ENCODE measurements around the gene DNAJC5G. TPM values are rescaled to one million over a fixed set of nuclear protein-coding genes. Genes with fewer than 3 reads are reported as not detected.

The DNAJC5G gene
- polyA plus RNA-seq, 1 donor: 0.19 TPM

- WGBS (ENCODE audit: insufficient coverage, low lambda C conversion rate): no CpG with 5 or more reads among the region's 3 CpGs
- H3K27me3 ChIP-seq (ENCODE audit: control insufficient read depth, insufficient read depth, low read length): peaks cover 48% of the 10 kb centered on the region
- DNase-seq: no peak
Measured at GRCh38 chr2:27281442-27281841, 6.2 kb downstream of the DNAJC5G start.

GRCh38 chr2:27281855-27282559 is 6.8 kb downstream of the DNAJC5G start, which contains the start of gene TRIM54:
Gene TRIM54 (plus strand): TSS chr2:27282429. CDS start chr2:27282732, 303 bp downstream.
- Histone ChIP-seq H3K9me3 (ENCODE audit: control insufficient read depth, low read depth, low read length) (no peaks in the 10 kb centered on the region), H3K4me3 (ENCODE audit: low read length) (no peak within 1 kb of the TSS), H3K27me3 (ENCODE audit: control insufficient read depth, insufficient read depth, low read length) (peaks cover 53% of the 10 kb centered on the region), H3K27ac (ENCODE audit: low read length) (no peak within 1 kb of the TSS), H3K4me1 (ENCODE audit: control insufficient read depth, insufficient read depth, low read length) (no peaks in the 10 kb centered on the region), H3K36me3 (ENCODE audit: control insufficient read depth, insufficient read depth, low read length) (no peaks in the 10 kb centered on the region)
- 33% methylated on average over 2 of the region's 5 CpGs for WGBS (ENCODE audit: insufficient coverage, low lambda C conversion rate)
- no peak for DNase-seq

More at GRCh38 chr2:27281442-27281841, 6.2 kb downstream of the DNAJC5G start:
- H3K27ac ChIP-seq (ENCODE audit: low read length): no peak overlapping the region
- H3K9me3 ChIP-seq (ENCODE audit: control insufficient read depth, low read depth, low read length): no peaks in the 10 kb centered on the region
- H3K36me3 ChIP-seq (ENCODE audit: control insufficient read depth, insufficient read depth, low read length): no peaks in the 10 kb centered on the region
- H3K4me1 ChIP-seq (ENCODE audit: control insufficient read depth, insufficient read depth, low read length): no peaks in the 10 kb centered on the region
- H3K4me3 ChIP-seq (ENCODE audit: low read length): no peak overlapping the region

- DNase-seq: no peak
- Histone ChIP-seq H3K4me1 (ENCODE audit: control insufficient read depth, insufficient read depth, low read length) (no peaks in the 10 kb centered on the region), H3K9me3 (ENCODE audit: control insufficient read depth, low read depth, low read length) (no peaks in the 10 kb centered on the region), H3K27ac (ENCODE audit: low read length) (no peak overlapping the region), H3K27me3 (ENCODE audit: control insufficient read depth, insufficient read depth, low read length) (peaks cover 48% of the 10 kb centered on the region), H3K36me3 (ENCODE audit: control insufficient read depth, insufficient read depth, low read length) (no peaks in the 10 kb centered on the region), H3K4me3 (ENCODE audit: low read length) (no peak overlapping the region)
- WGBS (ENCODE audit: insufficient coverage, low lambda C conversion rate): no CpG with 5 or more reads among the region's 5 CpGs
Measured at GRCh38 chr2:27282892-27283291, 7.7 kb downstream of the DNAJC5G start.

GRCh38 chr2:27284996-27285395 is 9.8 kb downstream of the DNAJC5G start:
- no peaks in the 10 kb centered on the region for H3K36me3 ChIP-seq (ENCODE audit: control insufficient read depth, insufficient read depth, low read length)
- WGBS (ENCODE audit: insufficient coverage, low lambda C conversion rate): no CpG with 5 or more reads among the region's 1 CpG
- H3K27me3 ChIP-seq (ENCODE audit: control insufficient read depth, insufficient read depth, low read length): peaks cover 44% of the 10 kb centered on the region
- no peak overlapping the region for H3K4me3 ChIP-seq (ENCODE audit: low read length)
- no peak overlapping the region for H3K27ac ChIP-seq (ENCODE audit: low read length)
- DNase-seq: no peak
- no peaks in the 10 kb centered on the region for H3K9me3 ChIP-seq (ENCODE audit: control insufficient read depth, low read depth, low read length)
- H3K4me1 ChIP-seq (ENCODE audit: control insufficient read depth, insufficient read depth, low read length): no peaks in the 10 kb centered on the region

GRCh38 chr2:27285481-27285880 is 10.2 kb downstream of the DNAJC5G start:
- Histone ChIP-seq H3K4me3 (ENCODE audit: low read length) (no peak overlapping the region), H3K27me3 (ENCODE audit: control insufficient read depth, insufficient read depth, low read length) (peaks cover 44% of the 10 kb centered on the region), H3K4me1 (ENCODE audit: control insufficient read depth, insufficient read depth, low read length) (no peaks in the 10 kb centered on the region), H3K36me3 (ENCODE audit: control insufficient read depth, insufficient read depth, low read length) (no peaks in the 10 kb centered on the region), H3K27ac (ENCODE audit: low read length) (no peak overlapping the region), H3K9me3 (ENCODE audit: control insufficient read depth, low read depth, low read length) (no peaks in the 10 kb centered on the region)
- no peak for DNase-seq
- 86% methylated on average over 3 of the region's 6 CpGs for WGBS (ENCODE audit: insufficient coverage, low lambda C conversion rate)

- Histone ChIP-seq H3K27me3 (ENCODE audit: control insufficient read depth, insufficient read depth, low read length) (peaks cover 27% of the 10 kb centered on the region), H3K4me3 (ENCODE audit: low read length) (no peak overlapping the region), H3K4me1 (ENCODE audit: control insufficient read depth, insufficient read depth, low read length) (peaks cover 3% of the 10 kb centered on the region), H3K36me3 (ENCODE audit: control insufficient read depth, insufficient read depth, low read length) (no peaks in the 10 kb centered on the region), H3K9me3 (ENCODE audit: control insufficient read depth, low read depth, low read length) (no peaks in the 10 kb centered on the region), H3K27ac (ENCODE audit: low read length) (no peak overlapping the region)
- no peak for DNase-seq
- WGBS (ENCODE audit: insufficient coverage, low lambda C conversion rate): 63% methylated on average over 2 of the region's 3 CpGs
Measured at GRCh38 chr2:27288610-27289009, 13.4 kb downstream of the DNAJC5G start.

GRCh38 chr2:27290549-27290948 is 15.3 kb downstream of the DNAJC5G start:
- 100% methylated on average over 2 of the region's 5 CpGs for WGBS (ENCODE audit: insufficient coverage, low lambda C conversion rate)
- DNase-seq: no peak
- no peak overlapping the region for H3K27ac ChIP-seq (ENCODE audit: low read length)
- H3K27me3 ChIP-seq (ENCODE audit: control insufficient read depth, insufficient read depth, low read length): peaks cover 14% of the 10 kb centered on the region
- H3K36me3 ChIP-seq (ENCODE audit: control insufficient read depth, insufficient read depth, low read length): no peaks in the 10 kb centered on the region
- H3K4me1 ChIP-seq (ENCODE audit: control insufficient read depth, insufficient read depth, low read length): peaks cover 5% of the 10 kb centered on the region
- H3K9me3 ChIP-seq (ENCODE audit: control insufficient read depth, low read depth, low read length): no peaks in the 10 kb centered on the region
- no peak overlapping the region for H3K4me3 ChIP-seq (ENCODE audit: low read length)

GRCh38 chr2:27291865-27292264 is 16.6 kb downstream of the DNAJC5G start:
- no peak overlapping the region for H3K4me3 ChIP-seq (ENCODE audit: low read length)
- peaks cover 10% of the 10 kb centered on the region for H3K27me3 ChIP-seq (ENCODE audit: control insufficient read depth, insufficient read depth, low read length)
- H3K36me3 ChIP-seq (ENCODE audit: control insufficient read depth, insufficient read depth, low read length): no peaks in the 10 kb centered on the region
- H3K9me3 ChIP-seq (ENCODE audit: control insufficient read depth, low read depth, low read length): no peaks in the 10 kb centered on the region
- no peak overlapping the region for H3K27ac ChIP-seq (ENCODE audit: low read length)
- H3K4me1 ChIP-seq (ENCODE audit: control insufficient read depth, insufficient read depth, low read length): peaks cover 10% of the 10 kb centered on the region
- DNase-seq: no peak
- WGBS (ENCODE audit: insufficient coverage, low lambda C conversion rate): no CpG with 5 or more reads among the region's 6 CpGs

- H3K27ac ChIP-seq (ENCODE audit: low read length): no peak overlapping the region
- peaks cover 10% of the 10 kb centered on the region for H3K4me1 ChIP-seq (ENCODE audit: control insufficient read depth, insufficient read depth, low read length)
- no peaks in the 10 kb centered on the region for H3K36me3 ChIP-seq (ENCODE audit: control insufficient read depth, insufficient read depth, low read length)
- DNase-seq: no peak
- no CpG with 5 or more reads among the region's 8 CpGs for WGBS (ENCODE audit: insufficient coverage, low lambda C conversion rate)
- no peaks in the 10 kb centered on the region for H3K9me3 ChIP-seq (ENCODE audit: control insufficient read depth, low read depth, low read length)
- peaks cover 12% of the 10 kb centered on the region for H3K27me3 ChIP-seq (ENCODE audit: control insufficient read depth, insufficient read depth, low read length)
- H3K4me3 ChIP-seq (ENCODE audit: low read length): no peak overlapping the region
Measured at GRCh38 chr2:27294928-27295327, 19.7 kb downstream of the DNAJC5G start.

- H3K9me3 ChIP-seq (ENCODE audit: control insufficient read depth, low read depth, low read length): no peaks in the 10 kb centered on the region
- no peak overlapping the region for H3K27ac ChIP-seq (ENCODE audit: low read length)
- no peak overlapping the region for H3K4me3 ChIP-seq (ENCODE audit: low read length)
- no peak for DNase-seq
- no CpG with 5 or more reads among the region's 4 CpGs for WGBS (ENCODE audit: insufficient coverage, low lambda C conversion rate)
- no peaks in the 10 kb centered on the region for H3K36me3 ChIP-seq (ENCODE audit: control insufficient read depth, insufficient read depth, low read length)
- H3K4me1 ChIP-seq (ENCODE audit: control insufficient read depth, insufficient read depth, low read length): peaks cover 10% of the 10 kb centered on the region
- H3K27me3 ChIP-seq (ENCODE audit: control insufficient read depth, insufficient read depth, low read length): peaks cover 8% of the 10 kb centered on the region
Measured at GRCh38 chr2:27296481-27296880, 21.2 kb downstream of the DNAJC5G start.

- Histone ChIP-seq H3K27me3 (ENCODE audit: control insufficient read depth, insufficient read depth, low read length) (peaks cover 3% of the 10 kb centered on the region), H3K9me3 (ENCODE audit: control insufficient read depth, low read depth, low read length) (no peaks in the 10 kb centered on the region), H3K4me3 (ENCODE audit: low read length) (no peak overlapping the region), H3K36me3 (ENCODE audit: control insufficient read depth, insufficient read depth, low read length) (no peaks in the 10 kb centered on the region), H3K27ac (ENCODE audit: low read length) (no peak overlapping the region), H3K4me1 (ENCODE audit: control insufficient read depth, insufficient read depth, low read length) (peaks cover 10% of the 10 kb centered on the region)
- no peak for DNase-seq
- no CpG with 5 or more reads among the region's 3 CpGs for WGBS (ENCODE audit: insufficient coverage, low lambda C conversion rate)
Measured at GRCh38 chr2:27297195-27297594, 22.0 kb downstream of the DNAJC5G start.
